ENCODE results near the gene RSRC1.
"Not testable (repeated sequence)": the region's sequence is repeated elsewhere in the genome, so short reads cannot be mapped to it uniquely, and the experiment has no call there.

The RSRC1 gene

DNA sequence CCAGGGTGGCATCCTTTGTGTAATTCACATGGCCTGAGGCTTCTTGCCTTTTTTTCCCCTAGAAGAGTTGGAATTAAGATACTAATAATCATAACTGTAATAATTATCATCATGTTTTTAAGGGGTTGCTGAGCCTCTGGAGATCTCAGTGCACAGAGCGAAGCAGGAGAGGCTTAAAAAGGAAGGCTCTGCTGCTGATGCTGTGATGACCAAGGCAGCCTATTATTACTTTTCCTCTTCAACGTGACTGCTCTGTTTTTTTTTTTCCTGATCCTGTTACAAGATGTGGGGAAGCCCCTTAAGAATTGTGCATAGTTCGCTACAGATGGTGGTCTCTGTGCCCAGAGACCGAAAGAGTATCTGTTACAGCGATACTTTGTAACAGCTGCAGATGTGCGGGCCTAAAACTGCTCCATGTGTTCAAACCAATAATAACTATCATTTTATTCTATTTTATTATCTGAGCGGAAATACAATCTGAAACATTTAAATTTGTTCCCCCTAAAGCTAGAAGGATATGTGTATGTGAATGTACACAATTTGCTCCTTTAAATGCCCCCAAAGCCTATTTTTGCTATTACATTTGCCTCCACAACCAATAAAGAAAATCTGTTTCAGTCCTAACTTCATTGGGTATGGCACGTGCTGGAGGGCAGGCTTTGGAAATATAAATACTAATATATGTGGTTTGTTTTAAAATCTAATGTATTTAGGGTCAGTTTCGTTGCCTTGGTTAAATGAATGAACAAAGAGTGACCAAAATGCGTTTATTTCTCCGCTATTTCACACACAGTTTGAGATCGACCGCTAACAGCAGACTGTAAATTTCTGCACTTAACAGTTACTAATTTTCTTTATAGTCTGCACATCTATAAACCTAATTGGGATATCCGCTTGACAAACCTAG, 8.3 kb upstream of the RSRC1 start:
- no peak for DNase-seq

DNA sequence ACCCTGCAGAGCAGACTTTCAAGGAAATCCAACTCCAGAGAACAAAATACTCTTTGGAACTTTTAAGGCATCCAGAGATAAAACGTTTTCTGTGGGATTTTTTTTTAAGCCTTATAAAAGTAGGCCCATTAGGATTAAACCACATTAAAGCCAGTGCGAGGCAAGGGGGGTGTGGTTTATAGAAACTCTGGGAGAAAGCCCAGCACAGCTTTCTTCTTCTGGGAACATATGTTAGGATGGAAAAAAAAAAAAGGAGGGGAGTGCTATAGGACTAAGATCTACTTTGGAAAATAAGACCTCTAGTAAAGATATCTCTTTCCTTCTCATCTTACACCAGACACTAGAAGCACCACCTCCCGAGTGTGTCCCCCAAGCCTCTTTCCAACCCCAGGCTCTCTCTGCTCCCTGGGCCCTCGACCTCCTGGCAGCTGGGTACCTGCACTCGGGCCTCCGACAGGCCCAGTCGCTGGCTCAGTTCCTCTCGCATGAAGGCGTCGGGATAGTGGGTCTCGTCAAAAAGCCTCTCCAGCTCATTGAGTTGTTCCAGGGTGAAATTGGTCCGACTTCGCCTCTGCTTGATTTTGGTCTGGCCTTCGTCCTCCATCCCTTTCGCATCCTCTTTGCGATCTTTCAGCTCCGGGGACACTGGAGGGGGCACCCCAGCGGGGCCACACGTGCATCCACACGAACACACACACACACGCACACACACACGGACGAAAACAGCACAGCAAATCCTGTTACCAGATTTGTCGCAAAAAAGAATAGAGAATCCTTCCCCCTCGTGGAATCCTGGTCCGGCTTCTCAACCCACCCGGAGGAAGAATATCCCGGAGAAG, 7.4 kb upstream of the RSRC1 start:
- DNase-seq, result no peak

DNA sequence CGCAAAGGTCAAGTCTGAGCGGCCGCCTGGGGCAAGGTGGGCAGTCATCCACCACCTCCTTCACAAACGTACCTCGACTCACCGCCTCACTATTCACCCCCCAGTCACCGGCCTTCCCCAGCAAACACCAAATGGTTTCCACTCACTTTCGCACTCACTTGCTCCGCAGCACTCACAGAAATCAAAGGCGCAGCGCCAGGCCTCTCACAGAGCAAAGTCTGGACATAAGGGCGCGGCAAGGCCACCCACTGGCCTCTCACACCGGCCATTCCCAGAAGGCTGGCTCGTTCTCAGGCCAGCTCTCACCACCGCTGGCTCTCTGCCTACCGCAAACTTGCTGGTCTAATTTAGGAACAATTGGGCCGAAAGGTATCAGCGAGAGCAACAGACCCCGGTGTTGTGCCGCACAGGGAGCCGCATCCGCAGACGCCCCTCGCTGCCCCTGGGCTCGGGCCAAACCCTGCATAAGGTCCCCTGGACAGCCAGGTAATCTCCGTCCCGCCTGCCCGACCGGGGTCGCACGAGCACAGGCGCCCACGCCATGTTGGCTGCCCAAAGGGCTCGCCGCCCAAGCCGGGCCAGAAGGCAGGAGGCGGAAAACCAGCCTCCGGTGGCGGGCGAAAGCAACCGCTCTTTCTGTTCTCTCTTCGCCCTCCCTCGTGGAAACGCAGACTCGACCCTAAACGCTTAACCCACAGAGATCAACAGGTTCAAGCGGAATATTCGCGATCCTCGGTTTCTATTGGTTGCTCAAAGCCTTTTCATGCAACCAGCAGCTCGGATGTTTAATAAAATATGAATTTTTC, 6.6 kb upstream of the RSRC1 start:
- no peak for DNase-seq

DNA sequence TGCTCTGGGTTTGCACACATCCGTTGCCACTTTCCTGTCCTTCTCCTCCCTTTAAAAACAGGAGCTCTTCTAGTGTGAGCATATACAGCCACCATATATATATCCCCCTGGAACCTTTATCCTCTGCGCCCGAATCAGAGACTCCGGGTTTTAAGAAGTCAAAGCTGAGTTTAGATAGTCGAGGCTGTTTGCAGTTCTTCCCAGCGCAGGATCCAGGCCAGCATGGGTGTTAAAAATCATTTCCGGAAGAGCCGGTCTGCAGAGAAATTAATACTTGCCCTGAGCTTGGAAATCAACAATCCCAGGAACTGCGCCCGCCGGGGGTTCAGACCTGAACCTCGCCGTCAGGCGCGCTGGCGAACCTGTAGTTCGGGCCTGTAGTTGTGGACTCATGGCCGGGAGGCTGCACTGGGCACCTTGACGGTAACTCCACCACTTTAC, 6.0 kb upstream of the RSRC1 start:
- DNase-seq, result no peak

DNA sequence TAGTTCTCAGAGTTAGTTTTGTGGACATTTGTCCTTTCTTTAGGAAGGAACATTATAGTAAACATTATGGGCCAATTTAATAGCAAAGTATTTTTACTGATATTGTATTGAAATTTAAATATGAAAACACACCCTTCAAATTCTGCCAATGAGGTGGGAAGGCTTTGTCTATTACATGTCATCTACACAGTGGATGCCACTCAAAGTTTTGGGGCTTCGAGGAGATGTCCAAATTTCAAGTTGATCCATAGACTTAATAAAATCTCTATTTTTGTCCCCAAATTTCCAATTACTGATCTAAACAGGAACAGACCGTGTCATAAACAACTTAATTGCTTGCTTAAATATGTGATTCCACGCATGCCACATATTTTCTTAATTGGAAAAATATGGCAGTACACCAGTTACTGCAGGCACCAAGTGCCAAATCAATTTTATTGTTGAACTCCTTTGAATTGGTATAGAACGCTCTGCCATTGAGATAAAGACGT, 5.4 kb upstream of the RSRC1 start:
- DNase-seq, result no peak

DNA sequence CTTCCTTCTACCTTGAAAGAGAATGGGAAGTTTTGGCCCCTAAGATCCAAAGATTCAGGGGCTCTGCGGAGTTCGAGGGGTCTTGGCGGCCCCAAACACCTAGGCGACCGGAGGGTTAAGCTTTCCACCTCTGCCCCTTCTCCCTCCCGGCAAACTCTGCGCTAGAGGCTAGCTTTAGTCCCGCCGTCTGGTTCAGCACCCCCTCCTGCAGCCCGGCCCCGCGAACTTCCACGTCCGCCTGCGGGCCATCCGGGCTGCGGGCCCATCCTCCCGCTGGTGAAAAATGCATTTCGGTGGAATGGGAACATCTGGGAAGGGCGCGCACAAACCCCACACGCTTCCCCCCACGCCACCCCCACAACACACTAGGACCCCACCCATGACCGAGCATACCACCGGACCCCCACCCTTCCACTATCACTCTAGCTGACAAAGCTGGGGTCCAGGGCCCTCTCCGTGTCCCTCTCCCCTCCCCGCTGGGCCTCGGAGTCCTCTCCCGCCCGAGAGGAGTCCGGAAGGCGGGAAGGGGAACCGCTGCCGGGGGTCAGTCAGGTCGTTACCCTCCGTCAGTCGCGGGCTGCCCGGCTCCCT, 4.7 kb upstream of the RSRC1 start:
- no peak for DNase-seq

DNA sequence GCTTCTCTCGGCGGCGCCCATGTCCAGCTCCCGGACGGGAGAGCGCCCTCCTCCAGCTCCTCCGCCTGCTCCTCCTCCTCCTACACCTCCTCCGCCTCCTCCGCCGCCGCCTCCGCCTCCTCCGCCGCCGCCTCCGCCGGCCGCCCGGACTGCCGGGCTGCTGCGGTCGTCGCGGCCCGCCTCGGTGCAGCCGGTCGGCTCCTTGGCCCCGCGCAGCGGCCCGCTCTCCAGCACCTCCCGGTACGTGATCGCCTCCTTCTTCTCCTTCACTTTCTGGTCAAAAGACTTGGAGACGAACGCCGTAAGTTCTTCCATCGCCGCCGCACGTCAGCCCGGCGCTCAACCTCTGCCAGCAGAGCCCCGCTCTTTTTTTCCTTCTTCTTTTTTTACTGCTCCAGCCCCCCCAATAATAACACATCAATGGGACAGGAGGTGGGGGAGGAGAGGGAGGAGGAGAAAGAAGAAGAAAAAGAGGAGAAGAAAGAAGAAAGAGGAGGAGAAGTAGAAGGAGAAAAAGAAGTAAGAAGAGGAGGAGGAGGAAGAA, 4.1 kb upstream of the RSRC1 start:
- DNase-seq, result no peak

DNA sequence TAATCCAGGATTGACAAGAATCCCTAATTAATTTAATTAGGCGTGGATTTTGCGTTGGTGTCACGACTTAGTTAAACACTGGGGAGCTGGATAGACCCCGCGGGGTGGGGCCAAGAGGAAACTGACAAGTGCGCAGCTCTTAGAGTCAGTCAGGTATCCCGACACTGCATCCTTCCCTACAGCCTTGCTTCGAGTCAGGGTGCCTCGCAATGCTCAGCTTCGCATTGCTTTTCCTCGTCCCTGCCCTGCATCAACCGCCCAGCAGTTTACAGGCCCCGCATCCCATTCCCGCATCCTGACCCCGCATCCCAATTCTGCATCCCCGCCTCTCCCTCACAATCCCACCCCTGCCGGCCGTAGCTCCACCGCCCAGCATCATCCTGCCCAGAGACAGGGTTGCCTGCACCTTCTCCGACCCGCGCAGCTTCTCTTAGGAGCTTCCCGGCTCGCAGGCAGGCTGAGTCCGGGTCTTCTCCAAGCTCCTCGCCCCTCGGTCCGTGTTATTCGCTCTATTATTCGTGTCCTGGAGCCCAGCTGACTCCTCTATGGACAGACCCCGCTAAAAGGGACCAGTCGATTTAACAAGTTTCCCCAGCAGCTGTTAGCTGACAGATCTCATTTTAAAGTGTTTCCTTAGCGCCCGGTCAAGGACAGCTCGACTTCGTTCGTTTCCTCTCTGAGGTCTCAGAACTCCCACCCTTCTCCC, 3.0 kb upstream of the RSRC1 start:
- no peak for DNase-seq

DNA sequence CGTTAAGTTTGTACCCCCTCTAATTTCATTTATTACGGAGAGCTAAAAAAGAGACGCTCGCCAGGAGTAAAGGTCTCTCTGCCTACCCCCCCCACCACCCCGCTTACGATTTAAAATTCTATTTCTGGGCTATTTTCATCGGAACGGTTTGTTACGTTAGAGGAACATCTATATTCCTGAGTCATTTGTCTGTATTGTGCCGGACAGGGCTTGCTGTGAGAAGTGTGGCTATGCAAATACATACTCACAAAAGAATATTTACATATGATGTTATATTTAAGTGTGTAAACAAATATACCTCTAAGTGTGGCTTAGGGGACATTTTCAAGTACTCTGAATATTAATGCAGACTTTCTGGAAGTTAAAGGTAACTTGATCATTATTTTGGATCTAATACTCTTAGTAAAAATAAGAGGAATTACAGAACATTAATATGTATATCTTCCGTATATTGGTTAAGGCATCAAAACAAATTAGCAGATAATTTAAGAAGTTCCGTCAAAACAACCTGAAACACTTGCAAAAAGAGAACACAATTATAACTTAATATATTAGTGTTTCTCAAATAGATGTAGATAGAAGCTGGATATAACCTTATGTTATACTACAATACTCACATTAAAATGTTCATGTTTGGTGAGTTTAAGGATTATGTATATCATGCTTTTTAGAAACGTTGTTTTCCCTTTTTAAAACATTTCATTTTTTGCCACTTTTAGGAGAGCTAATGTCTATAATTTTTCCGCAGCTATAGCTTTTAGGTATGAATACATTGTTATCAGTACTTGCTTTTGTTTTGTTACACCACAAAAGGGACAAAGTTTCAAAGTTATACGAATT, 2.1 kb upstream of the RSRC1 start:
- no peak for DNase-seq

DNA sequence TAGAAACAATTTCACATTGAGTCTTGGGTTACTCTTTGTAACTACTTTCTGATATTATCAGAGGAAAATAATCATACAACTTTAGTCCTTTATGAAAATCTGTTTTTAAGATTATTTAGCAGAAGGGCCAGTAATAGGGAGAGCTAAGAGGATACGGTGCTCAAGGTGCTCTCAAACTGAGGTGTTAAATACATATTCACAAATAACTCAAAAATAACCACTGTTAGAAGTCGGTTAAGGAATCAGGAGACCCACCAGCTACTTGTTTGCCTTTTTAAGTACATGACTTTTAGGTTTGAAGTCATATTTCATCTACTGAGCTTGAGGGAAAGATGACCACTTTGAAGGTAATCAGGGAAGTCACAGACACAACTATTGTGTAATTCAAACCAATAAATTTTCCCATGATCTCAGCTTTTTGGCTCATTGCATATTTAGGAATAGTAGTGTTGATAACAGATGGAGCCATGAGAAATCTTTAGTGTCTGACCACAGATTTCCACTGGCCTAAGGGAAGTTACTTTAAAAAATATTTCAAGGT, 1.4 kb upstream of the RSRC1 start:
- DNase-seq, result no peak

DNA sequence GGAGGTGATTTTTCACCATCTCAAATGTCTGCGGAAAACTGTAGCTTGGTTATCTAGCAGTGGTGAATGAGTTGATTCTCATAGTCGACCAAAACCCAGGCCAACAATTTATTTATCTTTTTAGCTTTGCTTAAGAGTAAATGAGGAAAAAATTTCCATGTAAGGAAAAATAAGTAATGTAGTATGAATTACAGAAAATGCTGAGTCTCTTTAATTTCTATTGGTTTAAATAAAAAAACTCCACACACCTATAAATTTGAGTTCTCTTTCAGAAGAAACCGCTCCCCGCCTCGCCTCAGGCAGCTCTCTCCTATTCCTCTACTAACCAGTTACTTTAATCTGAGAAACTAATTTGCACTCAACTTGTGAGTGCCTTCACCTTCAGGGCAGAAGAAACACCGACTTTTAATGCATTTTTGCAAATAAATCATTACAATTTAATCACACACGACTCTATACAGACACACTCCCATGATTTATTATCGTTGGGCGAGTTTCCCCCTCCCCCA, 540 bp upstream of the RSRC1 start:
- DNase-seq, result no peak

DNA sequence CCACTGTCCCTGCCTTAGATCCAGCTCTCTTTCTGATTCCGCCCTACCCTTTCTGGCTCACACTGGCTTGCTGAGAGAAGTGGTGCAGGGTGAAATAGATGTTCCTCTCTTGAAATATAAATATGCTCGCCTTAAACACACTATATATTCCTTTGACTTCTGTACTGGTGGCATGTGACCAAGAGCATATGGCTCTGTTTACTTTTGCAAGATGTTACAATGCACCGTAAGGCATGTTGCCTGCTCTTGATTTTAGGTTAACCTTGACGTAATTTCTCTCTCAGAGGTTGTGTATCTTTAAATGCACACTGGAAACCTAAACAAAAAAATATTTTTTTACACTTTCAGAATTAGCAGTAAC, 749 bp downstream of the RSRC1 start:
- DNase-seq, result no peak

DNA sequence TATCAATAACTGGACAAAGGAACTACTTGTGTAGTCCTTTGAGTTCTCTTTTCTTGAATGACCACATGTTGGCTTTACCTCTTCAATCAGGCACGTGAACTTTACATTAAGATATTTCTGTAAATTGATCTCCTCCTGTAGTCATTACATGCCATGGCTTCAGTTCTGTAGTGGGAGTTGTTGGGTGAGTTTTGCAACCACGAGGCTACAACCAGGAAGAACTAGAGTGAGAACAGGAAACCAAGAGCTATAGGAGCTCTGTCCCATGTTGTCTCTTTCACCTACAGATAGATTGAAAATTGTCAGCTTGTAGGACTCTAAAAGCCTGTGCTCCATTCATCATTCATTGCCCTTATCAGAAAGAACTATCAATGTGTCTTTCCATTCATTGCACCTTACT, 2.0 kb downstream of the RSRC1 start:
- no peak for DNase-seq

DNA sequence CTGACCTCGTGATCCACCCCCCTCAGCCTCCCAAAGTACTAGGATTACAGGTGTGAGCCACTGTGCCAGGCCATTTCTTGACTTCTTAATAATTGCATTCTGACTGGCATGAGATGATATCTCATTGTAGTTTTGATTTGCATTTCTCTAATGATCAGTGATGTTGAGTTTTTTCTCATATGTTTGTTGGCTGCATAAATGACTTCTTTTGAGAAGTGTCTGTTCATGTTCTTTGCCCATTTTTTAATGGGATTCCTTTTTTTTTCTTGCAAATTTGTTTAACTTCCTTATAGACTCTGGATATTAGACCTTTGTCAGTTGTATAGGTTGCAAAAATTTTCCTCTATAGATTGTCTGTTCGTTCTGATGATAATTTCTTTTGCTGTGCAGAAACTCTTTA, 3.7 kb downstream of the RSRC1 start:
- DNase-seq, result not testable (repeated sequence)

DNA sequence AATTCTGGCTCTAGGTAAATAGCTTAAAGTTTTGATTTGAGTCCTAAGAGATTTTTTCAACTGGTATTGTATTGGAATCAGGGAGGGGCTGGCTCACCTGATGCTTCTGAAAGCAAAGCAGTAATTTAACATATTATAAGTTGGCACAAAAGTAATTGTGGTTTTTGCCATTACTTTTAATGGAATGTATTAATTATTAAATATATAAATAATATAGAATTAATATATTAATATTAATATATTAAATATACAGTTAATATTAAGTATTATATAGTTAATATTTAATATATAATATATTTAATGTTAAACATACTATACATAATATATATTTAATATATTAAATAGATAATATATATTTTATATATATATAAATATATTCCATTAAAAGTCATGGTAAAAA, 10.4 kb downstream of the RSRC1 start:
- DNase-seq, result no peak

DNA sequence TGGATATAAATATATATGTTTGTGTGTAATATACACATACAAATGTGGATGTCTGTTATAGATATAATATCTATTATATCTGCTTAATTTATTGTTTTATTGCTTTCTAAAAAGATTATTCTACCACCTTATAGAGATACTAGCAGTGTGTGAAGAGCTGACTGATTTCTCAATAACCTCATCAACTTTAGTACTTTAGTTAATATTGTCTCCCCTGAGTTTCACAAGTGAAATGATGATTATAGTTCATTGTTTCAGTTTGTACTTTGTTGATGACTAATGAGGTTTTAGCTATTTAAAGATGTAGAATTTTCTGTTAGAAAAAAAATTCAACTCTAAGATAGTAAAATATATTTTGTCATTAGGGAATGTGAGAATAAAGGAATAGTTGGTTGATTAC, 11.4 kb downstream of the RSRC1 start:
- no peak for DNase-seq

DNA sequence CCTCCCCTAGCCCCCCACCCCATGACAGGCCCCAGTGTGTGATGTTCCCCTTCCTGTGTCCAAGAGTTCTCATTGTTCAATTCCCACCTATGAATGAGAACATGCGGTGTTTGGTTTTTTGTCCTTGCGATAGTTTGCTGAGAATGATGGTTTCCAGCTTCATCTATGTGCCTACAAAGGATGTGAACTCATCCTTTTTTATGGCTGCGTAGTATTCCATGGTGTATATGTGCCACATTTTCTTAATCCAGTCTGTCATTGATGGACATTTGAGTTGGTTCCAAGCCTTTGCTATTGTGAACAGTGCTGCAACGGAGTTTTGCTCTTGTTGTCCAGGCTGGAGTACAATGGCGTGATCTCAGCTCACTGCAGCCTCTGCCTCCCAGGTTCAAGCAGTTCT, 12.8 kb downstream of the RSRC1 start:
- DNase-seq, result not testable (repeated sequence)

DNA sequence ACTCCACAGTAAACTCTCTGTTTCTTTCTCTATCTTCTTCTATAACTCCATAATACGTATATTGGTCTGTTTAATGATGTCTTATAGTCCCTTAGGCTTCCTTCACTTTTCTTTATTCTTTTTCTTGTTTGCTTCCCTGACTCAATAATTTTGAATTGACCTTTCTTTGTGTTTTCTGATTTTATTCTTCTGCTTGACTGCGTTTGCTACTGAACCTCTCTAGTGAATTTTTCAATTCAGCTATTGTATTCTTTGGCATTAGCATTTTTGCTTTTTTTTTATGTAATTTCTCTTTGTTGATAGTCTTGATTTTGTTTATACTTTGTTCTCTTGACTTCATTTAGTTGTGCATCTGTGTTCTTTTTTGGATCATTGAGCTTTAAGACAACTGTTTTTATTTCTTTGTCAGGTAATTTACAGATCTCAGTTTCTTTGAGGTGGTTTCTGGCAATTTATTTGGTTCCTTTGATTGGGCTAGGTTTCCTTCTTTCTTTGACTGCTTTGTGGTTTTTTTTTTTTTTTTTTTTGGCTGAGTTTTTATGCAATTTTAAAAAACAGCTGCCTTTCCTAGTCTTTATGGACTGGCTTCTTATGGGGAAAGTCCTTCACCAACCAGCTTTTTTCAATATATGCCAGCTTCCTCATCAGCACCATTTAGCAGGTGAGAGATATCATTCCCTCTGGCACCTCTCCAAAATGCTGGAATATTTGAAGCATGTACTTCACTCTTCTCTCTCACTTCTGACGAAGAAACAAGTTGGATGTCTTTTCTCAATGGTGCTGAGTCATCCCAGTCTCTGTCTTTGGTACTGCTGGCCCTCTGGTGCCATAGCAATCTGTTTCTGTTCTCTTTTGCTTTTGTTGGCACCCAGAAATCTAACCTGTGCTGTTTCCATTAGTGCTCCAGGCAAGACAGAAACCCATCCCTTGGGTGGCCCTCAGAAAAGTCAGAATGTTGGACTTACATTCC, 17.6 kb downstream of the RSRC1 start:
- no peak for DNase-seq

DNA sequence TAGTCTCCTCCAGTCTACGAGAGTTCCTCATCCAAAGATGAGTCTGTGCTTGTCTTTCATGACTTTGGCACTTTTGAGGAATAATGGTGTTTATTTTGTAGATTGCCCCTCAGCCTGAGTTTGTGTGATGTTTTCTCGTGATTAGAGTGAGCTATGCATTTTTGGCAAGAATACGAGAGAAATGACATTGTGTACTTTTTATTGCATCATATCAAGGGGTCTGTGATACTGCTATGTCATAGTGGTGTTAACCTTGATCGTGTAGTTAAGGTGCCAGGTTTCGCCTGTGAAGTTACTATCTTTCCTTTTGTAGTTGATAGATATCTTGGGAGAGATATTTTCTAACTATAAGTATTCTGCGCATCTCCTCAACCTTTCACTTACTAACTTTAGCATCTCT, 18.9 kb downstream of the RSRC1 start:
- DNase-seq, result no peak
